HG02571 (cell line): ENCODE results near the gene CRIP3.

Source experiments
- ATAC-seq: cut with Tn5 transposase; IDR thresholded peaks from one replicate; pipeline ENCODE4 v1.9.1; 2021; ENCODE audit warnings: mild to moderate bottlenecking, moderate library complexity; ENCODE audit not compliant: unreplicated experiment

The CRIP3 gene

DNA sequence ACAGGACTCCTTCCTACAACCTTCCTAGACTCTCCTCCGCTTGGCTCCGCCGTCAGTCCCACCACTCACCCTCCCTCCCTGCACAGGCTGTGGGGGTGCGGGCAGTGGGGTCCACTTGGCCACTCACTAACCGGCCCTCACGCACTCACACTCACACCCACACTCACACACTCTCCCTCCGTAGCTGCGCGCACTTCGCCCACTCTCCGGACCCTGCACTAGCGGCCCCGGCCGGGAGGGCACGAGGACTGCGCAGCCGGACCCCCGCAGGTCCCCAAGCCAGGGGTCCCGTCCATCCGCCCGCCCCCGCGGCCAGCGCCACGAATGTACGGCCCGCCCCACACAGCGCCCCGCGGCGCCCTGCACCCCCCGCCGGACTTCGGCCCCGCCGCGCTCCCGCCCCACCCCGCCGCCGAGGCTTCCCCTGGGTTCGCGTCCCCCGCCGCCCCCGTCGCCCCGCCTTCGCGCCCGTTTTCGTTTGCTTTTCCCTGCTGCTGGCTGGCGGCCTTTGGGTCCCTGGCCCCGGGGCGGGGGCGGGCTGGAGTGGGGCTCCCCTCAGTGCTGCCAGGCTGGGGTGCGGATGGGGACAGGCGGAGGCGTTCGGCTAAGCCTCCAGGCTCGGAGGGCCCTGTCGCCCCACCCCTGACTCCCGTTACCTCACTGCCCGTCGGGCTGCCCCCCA is 33.6 kb downstream of the CRIP3 start:
- ATAC-seq = no peak

- ATAC-seq = no peak
Measured at GRCh38 chr6:43274127-43274915, 34.3 kb downstream of the CRIP3 start.

DNA sequence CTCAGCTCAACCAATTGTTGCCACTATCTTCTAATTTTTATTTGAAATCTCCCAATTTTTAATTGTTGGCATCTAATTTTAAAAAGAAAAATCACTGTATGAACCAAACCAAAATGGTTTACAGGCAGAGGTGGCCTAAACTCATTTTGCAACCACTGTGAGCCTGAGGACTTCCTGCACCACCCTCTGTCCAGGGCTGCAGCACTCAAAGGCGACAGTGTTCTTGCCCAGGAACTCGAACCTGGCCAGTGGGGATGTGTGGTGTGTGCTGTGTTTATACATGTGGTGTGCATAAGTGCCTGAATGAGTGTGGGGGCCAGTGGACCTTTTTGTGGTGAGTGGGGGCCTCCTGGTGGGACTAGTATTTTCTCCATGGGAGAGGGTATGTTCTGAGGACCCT is 34.9 kb downstream of the CRIP3 start:
- no peak for ATAC-seq

- ATAC-seq = no peak
Measured at GRCh38 chr6:43271944-43272343, 36.7 kb downstream of the CRIP3 start.

DNA sequence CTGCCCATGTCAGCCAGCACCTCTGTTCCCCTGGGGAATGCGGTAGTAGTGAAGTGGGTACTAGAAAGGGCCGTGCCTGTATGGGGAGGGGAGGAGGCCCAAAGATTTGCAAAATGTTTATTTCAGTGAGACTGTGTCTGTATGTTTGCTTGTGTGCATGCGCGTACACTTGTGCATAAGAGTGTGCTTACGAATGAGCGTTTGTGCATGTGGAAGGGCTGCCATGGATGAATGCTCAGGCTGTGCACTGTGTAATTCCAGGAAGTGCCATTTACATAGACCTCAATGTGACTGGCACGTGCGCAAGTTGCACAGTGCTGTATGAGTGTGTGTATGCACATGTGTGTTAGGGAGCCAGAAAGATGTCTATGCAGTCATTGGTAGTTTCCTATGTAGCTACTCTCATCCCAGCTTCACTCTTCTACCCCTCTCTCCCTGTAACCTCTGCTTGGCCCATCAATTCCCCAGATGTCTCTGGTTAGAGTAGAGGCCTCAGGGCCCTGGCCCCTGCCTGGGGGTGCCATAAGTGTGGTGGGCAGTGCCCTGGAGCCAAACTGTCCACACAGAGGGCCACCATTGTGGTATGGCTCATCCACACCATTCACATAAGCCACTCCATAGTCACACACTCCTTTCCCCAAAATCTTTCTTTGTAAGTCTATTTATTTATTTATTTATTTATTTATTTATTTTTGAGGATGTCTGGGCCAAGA is 37.4 kb downstream of the CRIP3 start:
- no peak for ATAC-seq

GRCh38 chr6:43269273-43270007 is 39.2 kb downstream of the CRIP3 start:
- ATAC-seq = no peak

DNA sequence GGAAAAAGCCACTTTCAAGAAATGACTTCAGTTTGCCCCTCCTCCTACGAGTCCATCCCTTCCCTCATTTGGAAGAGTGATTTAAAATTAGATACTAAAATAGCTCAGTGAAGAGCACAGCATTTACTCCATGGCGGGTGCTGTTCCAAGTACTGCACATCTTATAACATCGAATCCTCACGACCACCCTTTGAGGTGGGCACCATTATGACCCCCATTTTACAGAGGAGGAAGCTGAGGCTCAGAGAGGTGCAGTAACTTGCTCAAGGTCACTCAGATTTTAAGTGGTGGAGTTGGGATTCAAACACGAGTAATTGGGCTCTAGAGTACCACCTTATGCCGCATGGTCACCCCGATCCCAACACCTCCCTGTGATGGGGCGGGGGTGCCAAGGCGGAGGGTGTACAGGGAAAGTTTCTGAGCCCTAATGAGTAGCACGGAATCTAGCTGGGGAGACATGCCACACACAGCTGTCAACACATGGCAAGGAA is 39.8 kb downstream of the CRIP3 start:
- ATAC-seq = no peak

DNA sequence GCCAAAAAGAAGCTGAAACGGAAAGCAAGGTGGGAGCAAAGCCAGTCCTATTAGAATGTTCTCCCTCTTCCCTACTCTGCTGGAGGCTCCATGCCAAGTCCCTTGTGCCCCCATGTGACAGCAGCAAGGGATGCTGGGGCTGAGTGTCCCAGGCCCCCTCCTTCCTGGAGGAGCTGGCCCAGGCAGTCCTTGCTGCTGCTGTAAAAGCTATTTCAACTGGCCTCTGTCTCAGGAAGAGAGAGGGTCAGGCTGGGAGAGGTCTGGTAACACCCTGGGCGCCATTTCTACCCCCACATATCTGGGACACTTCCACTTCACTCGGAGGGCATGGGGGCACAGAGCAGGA is 40.3 kb downstream of the CRIP3 start:
- no peak for ATAC-seq

DNA sequence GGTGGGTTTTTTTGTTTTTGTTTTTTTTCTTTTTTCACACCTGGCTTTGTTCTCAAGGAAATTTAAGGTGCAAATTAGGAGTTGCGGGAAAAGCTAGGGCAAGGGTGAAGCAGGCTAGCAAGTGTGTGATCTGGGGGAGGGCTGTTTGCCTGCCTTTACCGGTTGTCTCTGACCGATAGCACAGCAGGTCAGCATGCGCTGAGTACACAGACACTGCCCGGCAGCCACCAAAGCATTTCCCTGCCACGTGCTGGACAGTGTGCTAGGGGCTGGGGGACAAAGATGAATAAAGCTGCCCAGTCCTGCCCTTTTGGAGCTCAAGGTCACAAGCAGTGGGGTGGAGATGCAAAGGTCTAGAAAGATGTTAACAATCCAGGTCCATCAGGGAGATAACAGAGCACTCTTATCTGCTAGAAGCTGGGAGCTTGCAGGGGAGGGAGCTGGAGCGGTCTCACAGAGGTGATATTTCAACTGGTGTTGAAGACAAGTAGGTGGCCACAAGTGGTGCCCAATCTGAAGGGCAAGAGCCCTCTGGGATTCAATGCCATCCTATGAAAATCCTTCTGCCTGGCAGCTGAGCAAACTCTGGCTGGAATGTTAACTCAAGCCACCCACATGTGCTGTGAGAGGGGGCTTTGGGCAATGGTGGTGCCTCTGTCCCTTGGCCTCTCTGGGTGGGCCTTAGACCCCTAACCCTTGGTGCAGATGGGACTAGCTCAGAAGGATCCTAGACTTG is 40.8 kb downstream of the CRIP3 start:
- no peak for ATAC-seq

DNA sequence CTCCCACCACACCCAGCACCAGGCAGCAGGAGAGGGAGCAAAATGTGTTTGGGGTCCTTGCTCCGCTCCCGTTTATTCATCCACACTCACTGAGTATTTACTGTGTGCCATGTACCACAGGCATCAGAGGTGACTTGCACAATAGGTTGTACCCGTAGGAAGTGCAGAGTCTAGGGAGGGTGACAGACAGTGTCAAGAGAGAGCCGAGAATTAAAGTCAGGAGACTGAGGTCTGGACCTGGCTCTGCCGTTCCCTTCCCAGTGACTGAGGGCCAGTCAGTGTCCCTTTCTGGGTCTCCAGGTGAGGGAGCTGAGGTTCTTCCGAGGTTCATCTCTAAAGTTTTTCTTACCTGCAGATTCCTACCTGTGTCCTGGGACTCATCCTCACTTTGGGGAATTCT is 43.1 kb downstream of the CRIP3 start:
- ATAC-seq = no peak

DNA sequence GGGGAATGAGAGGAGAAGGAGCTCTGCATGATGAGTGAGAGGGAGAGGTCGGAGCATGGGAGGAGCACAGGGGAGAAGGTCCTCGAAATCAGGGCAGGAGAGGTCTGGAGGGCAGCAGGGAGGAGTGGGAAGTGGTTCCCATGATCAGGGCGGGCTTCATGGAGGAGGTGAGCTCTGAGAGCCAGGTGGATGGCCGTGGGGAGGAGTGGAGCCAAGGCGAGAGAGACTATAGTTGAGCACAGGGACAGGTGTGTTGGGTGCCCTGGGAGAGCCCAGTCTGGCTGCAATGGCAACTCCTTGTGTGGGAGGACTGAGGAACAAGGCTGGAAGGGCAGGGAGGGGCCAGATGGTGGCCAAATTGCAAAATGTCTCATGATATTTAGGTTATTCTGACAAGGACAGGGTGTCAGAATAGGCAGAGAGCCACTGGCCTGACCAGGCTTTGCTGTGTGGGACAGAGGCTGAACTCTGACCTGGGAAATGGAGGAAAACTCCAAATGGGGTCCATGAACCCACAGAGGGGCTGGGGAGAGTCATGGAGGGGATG is 44.0 kb downstream of the CRIP3 start:
- ATAC-seq = no peak

- ATAC-seq = peak; percentile 70
Measured at GRCh38 chr6:43263314-43264178, 45.1 kb downstream of the CRIP3 start.

DNA sequence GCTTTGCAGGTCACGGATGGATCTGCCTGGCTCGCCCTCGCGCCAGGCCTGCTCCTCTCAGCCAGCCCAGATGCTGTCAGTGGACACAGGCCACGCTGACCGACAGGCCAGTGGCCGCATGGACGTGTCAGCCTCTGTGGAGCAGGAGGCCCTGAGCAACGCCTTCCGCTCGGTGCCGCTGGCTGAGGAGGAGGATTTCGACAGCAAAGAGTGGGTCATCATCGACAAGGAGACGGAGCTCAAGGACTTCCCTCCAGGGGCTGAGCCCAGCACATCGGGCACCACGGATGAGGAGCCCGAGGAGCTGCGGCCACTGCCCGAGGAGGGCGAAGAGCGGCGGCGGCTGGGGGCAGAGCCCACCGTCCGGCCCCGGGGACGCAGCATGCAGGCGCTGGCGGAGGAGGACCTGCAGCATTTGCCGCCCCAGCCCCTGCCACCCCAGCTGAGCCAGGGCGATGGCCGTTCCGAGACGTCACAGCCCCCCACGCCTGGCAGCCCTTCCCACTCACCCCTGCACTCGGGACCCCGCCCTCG is 45.8 kb downstream of the CRIP3 start:
- no peak for ATAC-seq

DNA sequence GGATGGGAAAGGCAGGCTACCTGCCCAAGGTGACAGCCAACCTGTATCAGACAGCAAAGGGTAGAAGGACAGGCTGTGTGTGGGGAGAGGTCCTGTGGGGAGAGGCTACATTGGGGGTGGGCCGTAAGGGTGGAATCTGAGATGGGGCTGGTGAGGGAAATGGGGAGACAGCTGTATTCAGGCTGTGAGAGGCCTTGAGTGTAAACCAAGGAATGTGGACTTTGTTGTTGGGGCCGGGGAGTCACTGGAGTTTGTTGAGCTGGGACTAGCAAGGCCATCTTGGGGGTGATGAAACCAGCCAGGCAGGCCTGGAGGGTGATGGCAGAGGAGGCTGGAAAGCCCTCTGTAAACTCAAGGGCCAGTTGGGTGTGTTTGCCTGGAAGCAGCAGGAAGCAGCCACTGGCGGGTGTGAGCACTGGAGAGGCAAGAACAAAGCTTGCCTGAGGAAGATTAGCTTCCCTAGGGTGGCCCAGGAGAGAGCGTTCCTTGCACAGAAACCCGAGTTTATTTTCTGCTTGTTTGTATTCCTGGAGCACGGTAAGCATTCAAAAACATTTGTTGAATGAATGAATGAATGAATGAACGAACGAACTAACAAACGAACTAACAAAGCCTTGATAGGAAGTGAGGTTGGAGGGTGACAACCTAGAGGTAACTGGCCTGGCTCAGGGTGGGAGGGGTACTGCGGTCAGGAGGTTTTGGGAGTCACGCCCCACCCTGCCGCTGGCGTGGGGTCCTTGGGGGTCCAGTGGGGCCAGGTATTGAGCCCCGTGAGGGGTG is 46.4 kb downstream of the CRIP3 start:
- no peak for ATAC-seq

GRCh38 chr6:43261198-43261597 is 47.4 kb downstream of the CRIP3 start:
- no peak for ATAC-seq

DNA sequence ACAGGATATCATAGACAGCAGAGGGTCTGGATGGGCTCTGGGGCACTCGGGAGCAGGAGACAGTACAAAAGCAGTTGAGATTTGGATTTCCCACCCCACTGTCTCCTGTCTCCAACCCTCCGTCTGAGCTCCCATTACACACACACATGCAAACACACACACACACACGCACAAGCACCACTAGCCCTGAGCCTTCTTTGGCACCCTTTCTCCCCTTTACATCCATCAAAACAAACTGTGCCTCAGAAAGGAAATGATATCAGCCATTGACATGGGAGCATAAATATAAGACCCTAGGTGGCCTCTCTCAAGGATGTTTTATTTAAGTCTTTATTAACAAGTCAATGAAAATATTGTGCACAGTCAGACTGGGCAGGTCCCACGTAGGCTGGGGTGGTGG is 47.8 kb downstream of the CRIP3 start:
- no peak for ATAC-seq

- ATAC-seq = no peak
Measured at GRCh38 chr6:43258807-43259686, 49.6 kb downstream of the CRIP3 start.
